CD4-positive, alpha-beta T cell treated with Interleukin-17A for 1 hour (primary cell): ENCODE results near the gene CCM2L.

ENCODE experiments used
- DNase-seq: peaks from one replicate; pipeline ENCODE4 v3.0.0-alpha.2; 2020

CCM2L gene

GRCh38 chr20:31996996-31997395 lies 13.2 kb upstream of the CCM2L start:
- no peak for DNase-seq

GRCh38 chr20:31998246-31998645 lies 12.0 kb upstream of the CCM2L start:
- DNase-seq: no peak

- no peak for DNase-seq
Measured at GRCh38 chr20:32003325-32003724, 6.9 kb upstream of the CCM2L start.

- DNase-seq: no peak
Measured at GRCh38 chr20:32004963-32005362, 5.3 kb upstream of the CCM2L start.

- DNase-seq: no peak
Measured at GRCh38 chr20:32006053-32006452, 4.2 kb upstream of the CCM2L start.

GRCh38 chr20:32006841-32007786 lies 3.1 kb upstream of the CCM2L start:
- no peak for DNase-seq

GRCh38 chr20:32007787-32008616 lies 2.2 kb upstream of the CCM2L start:
- no peak for DNase-seq

GRCh38 chr20:32009564-32009963 lies 674 bp upstream of the CCM2L start:
- DNase-seq: no peak

- DNase-seq: no peak
Measured at GRCh38 chr20:32010666-32011065, 428 bp downstream of the CCM2L start.

GRCh38 chr20:32012159-32012688 lies 2.0 kb downstream of the CCM2L start:
- no peak for DNase-seq

- DNase-seq: no peak
Measured at GRCh38 chr20:32013326-32013725, 3.1 kb downstream of the CCM2L start.

- peak; percentile 64 for DNase-seq
Measured at GRCh38 chr20:32017711-32018251, 7.5 kb downstream of the CCM2L start.

GRCh38 chr20:32018269-32019155 lies 8.3 kb downstream of the CCM2L start:
- peak; percentile 42 for DNase-seq

- DNase-seq: no peak
Measured at GRCh38 chr20:32019156-32019510, 8.9 kb downstream of the CCM2L start.

- DNase-seq: peak; percentile 10
Measured at GRCh38 chr20:32019563-32020463, 9.6 kb downstream of the CCM2L start.

GRCh38 chr20:32021091-32021490 lies 10.9 kb downstream of the CCM2L start:
- DNase-seq: no peak

- no peak for DNase-seq
Measured at GRCh38 chr20:32024683-32025295, 14.6 kb downstream of the CCM2L start.

GRCh38 chr20:32027643-32028042 lies 17.4 kb downstream of the CCM2L start:
- DNase-seq: no peak

- DNase-seq: no peak
Measured at GRCh38 chr20:32028647-32029372, 18.6 kb downstream of the CCM2L start.

- no peak for DNase-seq
Measured at GRCh38 chr20:32029561-32029960, 19.3 kb downstream of the CCM2L start.
